SK-N-MC (cell line): ENCODE measurements around the gene PRPF19.

Experiments
- EZH2 ChIP-seq: fragments of 200-600 bp; sonication (generic); IDR thresholded peaks from one replicate; pipeline ENCODE4 v1.6.1; 2017; ENCODE audit warnings: antibody characterized with exemption
- POLR2AphosphoS5 ChIP-seq: IDR thresholded peaks from 2 replicates; pipeline ENCODE4 v1.6.1; 2012; ENCODE audit warnings: mild to moderate bottlenecking, low read depth, low read length, borderline replicate concordance

DNA sequence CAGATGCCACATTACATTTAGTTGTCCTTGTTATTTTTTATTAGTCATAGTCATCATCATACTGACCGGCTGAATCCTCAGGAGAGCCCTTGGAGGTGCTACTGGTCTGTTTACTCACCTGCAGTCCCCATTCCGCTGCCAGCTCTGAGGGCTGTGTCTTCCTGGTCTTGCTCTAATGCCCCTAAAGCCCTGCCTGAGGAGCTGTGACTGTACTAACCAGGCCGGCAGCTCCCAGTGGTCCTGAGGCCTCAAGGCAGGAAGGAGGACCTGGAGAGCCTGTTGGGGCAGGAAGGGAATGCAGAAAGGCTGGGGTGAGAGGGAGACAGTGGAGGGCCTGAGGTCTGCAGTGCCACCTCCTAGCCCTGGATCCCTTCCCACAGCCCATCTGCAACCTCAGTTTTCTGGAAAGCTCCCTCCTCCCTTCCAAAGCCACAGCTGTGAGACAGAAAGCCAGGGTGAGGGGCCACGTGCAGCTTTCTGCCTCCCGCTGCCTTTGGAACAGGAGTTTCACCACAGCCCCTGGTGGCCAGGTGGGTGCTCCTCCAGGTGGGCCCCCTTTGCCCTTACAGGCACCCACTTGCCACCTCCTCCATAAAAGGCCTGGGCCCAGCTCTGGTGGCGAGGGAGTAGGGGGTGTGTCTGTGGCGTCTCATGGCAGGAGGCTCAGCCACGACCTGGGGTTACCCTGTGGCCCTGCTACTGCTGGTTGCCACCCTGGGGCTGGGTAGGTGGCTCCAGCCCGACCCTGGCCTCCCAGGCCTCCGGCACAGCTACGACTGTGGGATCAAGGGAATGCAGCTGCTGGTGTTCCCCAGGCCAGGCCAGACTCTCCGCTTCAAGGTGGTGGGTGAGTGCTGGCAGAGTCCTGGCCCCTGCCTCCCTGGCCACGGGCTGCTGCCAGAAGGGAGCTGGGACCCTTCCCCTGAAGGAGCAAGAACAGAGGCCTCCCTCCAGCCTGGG is 39.2 kb downstream of the PRPF19 start, which contains the start of gene ZP1:
- TF ChIP-seq EZH2, result no peak
- no peak for TF ChIP-seq POLR2AphosphoS5
